DOHH2 (cell line): ENCODE results near the gene KATNIP.

ENCODE experiments used
- EZH2phosphoT487 ChIP-seq: fragments of 200-600 bp; sonication (generic); IDR thresholded peaks from 2 replicates; pipeline ENCODE4 v1.6.1; 2017; ENCODE audit warnings: borderline replicate concordance, mild to moderate bottlenecking, antibody characterized with exemption, low read length, moderate library complexity, mixed read lengths
- TF ChIP-seq, protein P1 (sequence below): fragments of 200-600 bp; sonication (generic); IDR thresholded peaks from one replicate; pipeline ENCODE4 v1.5.1; 2014; ENCODE audit warnings: antibody characterized with exemption, mild to moderate bottlenecking, low read depth, low read length; ENCODE audit not compliant: poor library complexity, severe bottlenecking

DNA sequence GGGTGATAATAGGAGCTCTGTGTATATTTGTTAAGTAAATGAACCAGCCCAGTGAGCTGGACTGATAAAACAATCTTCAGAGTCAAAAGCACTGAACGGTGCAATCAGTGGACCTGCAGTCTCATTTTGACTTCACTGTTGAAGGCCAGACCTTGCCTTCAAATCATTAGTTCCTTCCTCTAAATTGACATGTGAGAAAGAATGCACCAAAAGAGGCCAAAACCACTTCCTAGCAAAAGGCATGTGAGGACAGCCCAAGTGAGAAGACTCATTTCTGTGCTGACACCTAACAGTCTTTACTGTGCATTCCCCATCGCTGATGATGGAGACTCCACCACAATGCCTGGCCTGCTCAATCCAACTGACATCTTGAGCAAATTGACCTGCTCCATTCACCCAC is 10.8 kb upstream of the KATNIP start:
- TF ChIP-seq, protein P1, sequence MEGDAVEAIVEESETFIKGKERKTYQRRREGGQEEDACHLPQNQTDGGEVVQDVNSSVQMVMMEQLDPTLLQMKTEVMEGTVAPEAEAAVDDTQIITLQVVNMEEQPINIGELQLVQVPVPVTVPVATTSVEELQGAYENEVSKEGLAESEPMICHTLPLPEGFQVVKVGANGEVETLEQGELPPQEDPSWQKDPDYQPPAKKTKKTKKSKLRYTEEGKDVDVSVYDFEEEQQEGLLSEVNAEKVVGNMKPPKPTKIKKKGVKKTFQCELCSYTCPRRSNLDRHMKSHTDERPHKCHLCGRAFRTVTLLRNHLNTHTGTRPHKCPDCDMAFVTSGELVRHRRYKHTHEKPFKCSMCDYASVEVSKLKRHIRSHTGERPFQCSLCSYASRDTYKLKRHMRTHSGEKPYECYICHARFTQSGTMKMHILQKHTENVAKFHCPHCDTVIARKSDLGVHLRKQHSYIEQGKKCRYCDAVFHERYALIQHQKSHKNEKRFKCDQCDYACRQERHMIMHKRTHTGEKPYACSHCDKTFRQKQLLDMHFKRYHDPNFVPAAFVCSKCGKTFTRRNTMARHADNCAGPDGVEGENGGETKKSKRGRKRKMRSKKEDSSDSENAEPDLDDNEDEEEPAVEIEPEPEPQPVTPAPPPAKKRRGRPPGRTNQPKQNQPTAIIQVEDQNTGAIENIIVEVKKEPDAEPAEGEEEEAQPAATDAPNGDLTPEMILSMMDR, result no peak
- TF ChIP-seq EZH2phosphoT487, result no peak
